Mammary epithelial cell (primary cell): ENCODE data around the gene SLF2.

Experiments
- CTCF ChIP-seq, 2 donors: IDR thresholded peaks in 1 of 2; conservative IDR thresholded peaks in 1 of 2; 2 replicates each; pipeline ENCODE4 v1.5.1; 2011 to 2012; ENCODE audit warnings: inconsistent platforms in 2 of 2, low read length in 2 of 2, mild to moderate bottlenecking in 2 of 2, control low read depth in 1 of 2, low read depth in 1 of 2; ENCODE audit not compliant: insufficient read depth in 1 of 2; ENCODE audit errors: extremely low read depth in 1 of 2
- EZH2 ChIP-seq: IDR thresholded peaks from 2 replicates; pipeline ENCODE4 v1.6.1; 2012; ENCODE audit warnings: low read length, inconsistent platforms, borderline replicate concordance

DNA sequence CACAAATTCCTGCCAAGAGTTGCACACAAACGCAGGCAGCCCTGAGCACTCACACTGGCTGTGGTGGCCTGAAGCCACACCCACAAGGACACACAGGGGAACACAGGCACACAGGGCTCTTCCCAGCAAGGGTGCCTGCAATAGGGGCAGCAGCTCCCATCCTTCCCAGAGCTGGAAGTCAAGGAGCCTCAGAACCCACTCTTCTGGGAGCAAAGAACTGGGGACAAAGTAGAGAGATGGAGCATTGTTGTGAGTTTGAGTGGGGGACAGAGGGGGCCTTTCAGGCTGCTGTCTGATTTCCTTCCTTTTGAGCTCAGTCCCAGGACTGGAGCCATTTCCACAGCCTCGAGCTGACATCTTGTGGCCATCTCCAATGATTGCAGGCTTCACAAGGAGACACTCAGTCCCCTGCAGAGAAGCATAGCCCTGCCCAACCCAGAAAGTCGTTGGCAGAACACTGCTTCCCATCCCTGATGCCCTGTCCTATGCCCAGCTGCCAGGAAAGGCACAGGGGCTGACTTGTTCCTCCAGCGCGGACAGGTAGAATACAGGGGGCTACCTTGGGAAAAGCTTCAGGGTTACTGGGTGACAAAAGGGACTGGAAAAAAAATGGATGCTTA lies 34.4 kb upstream of the SLF2 start:
- TF ChIP-seq CTCF (conservative IDR thresholded peaks at IDR 0.05 in 1 of 2, IDR thresholded peaks at IDR 0.05 in 1 of 2; ENCODE audit: extremely low read depth in 1 of 2, insufficient read depth in 1 of 2, low read depth in 1 of 2, low read length in 2 of 2) = peak; percentile 61 to 89
- no peak for TF ChIP-seq EZH2
